ENCODE measurements around the gene GDF9. TPM values are rescaled to one million over a fixed set of nuclear protein-coding genes. Genes with fewer than 3 reads are reported as not detected.
A peak's percentile ranks its signal among the peaks of the same experiment; 100 is the strongest.
"Not testable (repeated sequence)": the region's sequence is repeated elsewhere in the genome, so short reads cannot be mapped to it uniquely, and the experiment has no call there.

Gene GDF9
- total RNA-seq, 2 donors from 2014 or later, result 1.9 to 2.8 TPM

GRCh38 chr5:132867046-132867451 lies 780 bp upstream of the GDF9 start:
- H3K9me3 Mint-ChIP-seq, result no peaks in the 10 kb centered on the region
- H3K27me3 Mint-ChIP-seq (ENCODE audit: low read depth), result no peaks in the 10 kb centered on the region
- H3K27ac Mint-ChIP-seq, result peak overlapping the region; percentile 94
- H3K36me3 Mint-ChIP-seq (ENCODE audit: insufficient read depth in 2 of 2), result peaks cover 5 to 7% of the 10 kb centered on the region in 2 donors
- ATAC-seq (replicated peaks in 1 of 2), result peak in 1 of 2 donors; percentile 27
- H3K4me1 Mint-ChIP-seq (ENCODE audit: low read depth), result peaks cover 22% of the 10 kb centered on the region
- no peak for DNase-seq
- peak overlapping the region; percentile 89 to 92 for H3K4me3 Mint-ChIP-seq

GRCh38 chr5:132865668-132866341 lies 464 bp downstream of the GDF9 start:
- peaks cover 5 to 7% of the 10 kb centered on the region in 2 donors for H3K36me3 Mint-ChIP-seq (ENCODE audit: insufficient read depth in 2 of 2)
- H3K4me3 Mint-ChIP-seq, result peak overlapping the region; percentile 89 to 92
- H3K27me3 Mint-ChIP-seq (ENCODE audit: low read depth), result no peaks in the 10 kb centered on the region
- ATAC-seq (replicated peaks in 1 of 2) (peak; percentile 36 to 43), DNase-seq (no peak)
- no peaks in the 10 kb centered on the region for H3K9me3 Mint-ChIP-seq
- peak overlapping the region; percentile 94 for H3K27ac Mint-ChIP-seq
- peaks cover 22% of the 10 kb centered on the region for H3K4me1 Mint-ChIP-seq (ENCODE audit: low read depth)

GRCh38 chr5:132860742-132861141 lies 5.5 kb downstream of the GDF9 start:
- Mint-ChIP-seq H3K27ac (no peak overlapping the region), H3K4me1 (ENCODE audit: low read depth) (no peaks in the 10 kb centered on the region), H3K9me3 (no peaks in the 10 kb centered on the region), H3K36me3 (ENCODE audit: insufficient read depth in 2 of 2) (no peaks in the 10 kb centered on the region), H3K4me3 (no peak overlapping the region), H3K27me3 (ENCODE audit: low read depth) (peaks cover 6% of the 10 kb centered on the region)
- DNase-seq (no peak), ATAC-seq (replicated peaks in 1 of 2) (no peak)

GRCh38 chr5:132859889-132860437 lies 6.3 kb downstream of the GDF9 start:
- Mint-ChIP-seq H3K9me3 (no peaks in the 10 kb centered on the region), H3K4me3 (no peak overlapping the region), H3K27me3 (ENCODE audit: low read depth) (peaks cover 12% of the 10 kb centered on the region), H3K36me3 (ENCODE audit: insufficient read depth in 2 of 2) (no peaks in the 10 kb centered on the region), H3K27ac (no peak overlapping the region), H3K4me1 (ENCODE audit: low read depth) (no peaks in the 10 kb centered on the region)
- DNase-seq (no peak), ATAC-seq (replicated peaks in 1 of 2) (peak in 1 of 2 donors; percentile 26)

DNA sequence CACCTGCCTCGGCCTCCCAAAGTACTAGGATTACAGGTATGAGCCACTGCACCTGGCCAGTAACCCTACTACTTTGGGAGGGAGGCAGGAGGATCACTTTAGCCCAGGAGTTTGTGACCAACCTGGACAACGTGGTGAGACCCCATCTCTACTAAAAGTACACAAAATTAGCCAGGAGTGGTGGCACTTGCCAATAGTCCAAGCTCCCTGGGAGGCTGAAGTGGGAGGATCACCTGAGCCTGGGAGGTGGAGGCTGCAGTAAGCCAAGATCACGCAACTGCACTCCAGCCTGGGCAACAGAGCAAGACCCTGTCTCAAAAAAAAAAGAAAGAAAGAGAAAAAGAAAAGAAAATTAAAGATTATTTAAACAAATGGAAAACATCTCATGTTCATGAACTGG lies 10.3 kb downstream of the GDF9 start:
- no peak overlapping the region for H3K4me3 Mint-ChIP-seq
- no peak overlapping the region for H3K27ac Mint-ChIP-seq
- H3K36me3 Mint-ChIP-seq (ENCODE audit: insufficient read depth in 2 of 2), result no peaks in the 10 kb centered on the region
- H3K4me1 Mint-ChIP-seq (ENCODE audit: low read depth), result no peaks in the 10 kb centered on the region
- no peaks in the 10 kb centered on the region for H3K9me3 Mint-ChIP-seq
- H3K27me3 Mint-ChIP-seq (ENCODE audit: low read depth), result peaks cover 12% of the 10 kb centered on the region
- DNase-seq (no peak), ATAC-seq (replicated peaks in 1 of 2) (no peak)

DNA sequence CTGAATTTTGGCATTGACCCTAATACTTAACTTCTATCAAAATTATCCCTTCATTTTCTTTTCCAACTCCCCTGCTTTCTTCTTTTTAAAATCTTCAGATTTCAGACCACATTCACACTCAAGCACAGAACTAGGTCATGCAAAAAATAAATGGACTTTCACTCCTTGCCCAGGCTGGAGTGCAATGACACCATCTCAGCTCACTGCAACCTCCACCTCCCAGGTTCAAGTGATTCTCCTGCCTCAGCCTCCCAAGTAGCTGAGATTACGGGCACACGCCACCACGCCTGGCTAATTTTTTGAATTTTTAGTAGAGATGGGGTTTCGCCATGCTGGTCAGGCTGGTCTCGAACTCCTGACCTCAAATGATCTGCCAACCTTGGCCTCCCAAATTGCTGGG lies 11.3 kb downstream of the GDF9 start:
- H3K9me3 Mint-ChIP-seq; H3K36me3 Mint-ChIP-seq (ENCODE audit: insufficient read depth in 2 of 2); DNase-seq; H3K27ac Mint-ChIP-seq; ATAC-seq (replicated peaks in 1 of 2); H3K4me1 Mint-ChIP-seq (ENCODE audit: low read depth); H3K4me3 Mint-ChIP-seq: not testable (repeated sequence)
- H3K27me3 Mint-ChIP-seq (ENCODE audit: low read depth), result peaks cover 13% of the 10 kb centered on the region

DNA sequence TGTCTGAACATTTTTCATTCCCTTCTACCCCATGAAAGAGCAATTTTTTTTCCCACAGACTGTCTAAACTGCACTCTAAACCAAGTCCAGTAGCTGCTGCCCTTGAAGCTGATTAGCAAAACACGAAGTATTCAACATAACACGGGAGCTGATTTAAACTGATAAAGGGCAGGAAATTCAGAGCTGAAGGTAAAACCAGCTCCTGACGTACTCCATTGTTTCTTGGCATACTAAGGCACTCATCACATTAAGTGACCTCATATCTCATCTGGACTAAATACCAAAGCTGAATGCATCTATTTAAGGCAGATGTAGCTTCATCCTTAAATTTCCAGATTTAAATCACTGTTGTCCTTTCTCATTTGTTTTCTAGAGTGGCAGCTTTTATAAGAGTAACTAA lies 12.0 kb downstream of the GDF9 start:
- H3K27ac Mint-ChIP-seq, result no peak overlapping the region
- no peaks in the 10 kb centered on the region for H3K9me3 Mint-ChIP-seq
- no peak overlapping the region for H3K4me3 Mint-ChIP-seq
- no peak for ATAC-seq (replicated peaks in 1 of 2)
- peaks cover 4% of the 10 kb centered on the region for H3K4me1 Mint-ChIP-seq (ENCODE audit: low read depth)
- peaks cover 17% of the 10 kb centered on the region for H3K27me3 Mint-ChIP-seq (ENCODE audit: low read depth)
- no peak for DNase-seq
- H3K36me3 Mint-ChIP-seq (ENCODE audit: insufficient read depth in 2 of 2), result no peaks in the 10 kb centered on the region

GRCh38 chr5:132853790-132854189 lies 12.5 kb downstream of the GDF9 start:
- no peak for ATAC-seq (replicated peaks in 1 of 2)
- DNase-seq, result no peak
- H3K4me1 Mint-ChIP-seq (ENCODE audit: low read depth), result peaks cover 4% of the 10 kb centered on the region
- H3K4me3 Mint-ChIP-seq, result no peak overlapping the region
- no peaks in the 10 kb centered on the region for H3K9me3 Mint-ChIP-seq
- H3K27me3 Mint-ChIP-seq (ENCODE audit: low read depth), result peaks cover 17% of the 10 kb centered on the region
- no peaks in the 10 kb centered on the region for H3K36me3 Mint-ChIP-seq (ENCODE audit: insufficient read depth in 2 of 2)
- H3K27ac Mint-ChIP-seq, result no peak overlapping the region

DNA sequence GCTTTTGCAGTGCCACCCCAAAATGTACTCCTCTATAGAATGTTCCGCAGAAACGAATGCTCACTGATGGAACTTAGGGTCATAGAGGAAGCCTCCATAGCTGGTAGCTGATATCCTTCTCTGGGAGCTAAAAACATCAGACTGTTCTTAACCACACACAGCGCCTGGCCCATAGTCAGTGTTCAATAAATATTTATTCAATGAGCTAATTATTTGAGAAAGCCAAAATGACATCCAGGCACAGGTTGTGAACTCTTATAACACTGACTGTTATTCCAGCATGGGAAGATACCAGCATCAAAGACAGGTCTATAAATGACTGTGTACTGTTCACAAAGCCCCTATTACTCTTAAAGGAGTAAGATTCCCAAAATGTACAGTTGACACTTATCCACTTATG lies 12.9 kb downstream of the GDF9 start:
- ATAC-seq (replicated peaks in 1 of 2) (no peak), DNase-seq (no peak)
- H3K36me3 Mint-ChIP-seq (ENCODE audit: insufficient read depth in 2 of 2), result no peaks in the 10 kb centered on the region
- peaks cover 4% of the 10 kb centered on the region for H3K4me1 Mint-ChIP-seq (ENCODE audit: low read depth)
- no peaks in the 10 kb centered on the region for H3K9me3 Mint-ChIP-seq
- H3K27ac Mint-ChIP-seq, result no peak overlapping the region
- H3K4me3 Mint-ChIP-seq, result no peak overlapping the region
- H3K27me3 Mint-ChIP-seq (ENCODE audit: low read depth), result peaks cover 17% of the 10 kb centered on the region

GRCh38 chr5:132850066-132850465 lies 16.2 kb downstream of the GDF9 start:
- Mint-ChIP-seq H3K27ac (no peak overlapping the region), H3K4me3 (no peak overlapping the region), H3K36me3 (ENCODE audit: insufficient read depth in 2 of 2) (no peaks in the 10 kb centered on the region), H3K9me3 (no peaks in the 10 kb centered on the region), H3K27me3 (ENCODE audit: low read depth) (peaks cover 6% of the 10 kb centered on the region), H3K4me1 (ENCODE audit: low read depth) (peaks cover 4% of the 10 kb centered on the region)
- DNase-seq (no peak), ATAC-seq (replicated peaks in 1 of 2) (no peak)

GRCh38 chr5:132849347-132849746 lies 16.9 kb downstream of the GDF9 start:
- DNase-seq (no peak), ATAC-seq (replicated peaks in 1 of 2) (no peak)
- Mint-ChIP-seq H3K36me3 (ENCODE audit: insufficient read depth in 2 of 2) (no peaks in the 10 kb centered on the region), H3K9me3 (no peaks in the 10 kb centered on the region), H3K27me3 (ENCODE audit: low read depth) (peaks cover 6% of the 10 kb centered on the region), H3K4me1 (ENCODE audit: low read depth) (peaks cover 4% of the 10 kb centered on the region), H3K27ac (no peak overlapping the region), H3K4me3 (no peak overlapping the region)

GRCh38 chr5:132848270-132848669 lies 18.0 kb downstream of the GDF9 start:
- Mint-ChIP-seq H3K4me3 (no peak overlapping the region), H3K27ac (no peak overlapping the region), H3K4me1 (ENCODE audit: low read depth) (peaks cover 4% of the 10 kb centered on the region), H3K27me3 (ENCODE audit: low read depth) (peaks cover 6% of the 10 kb centered on the region), H3K9me3 (no peaks in the 10 kb centered on the region), H3K36me3 (ENCODE audit: insufficient read depth in 2 of 2) (no peaks in the 10 kb centered on the region)
- no peak for ATAC-seq (replicated peaks in 1 of 2)
- DNase-seq, result no peak

- no peak overlapping the region for H3K4me3 Mint-ChIP-seq
- peak; percentile 37 to 56 for ATAC-seq (replicated peaks in 1 of 2)
- no peaks in the 10 kb centered on the region for H3K9me3 Mint-ChIP-seq
- no peak for DNase-seq
- H3K36me3 Mint-ChIP-seq (ENCODE audit: insufficient read depth in 2 of 2), result no peaks in the 10 kb centered on the region
- H3K4me1 Mint-ChIP-seq (ENCODE audit: low read depth), result peaks cover 4% of the 10 kb centered on the region
- no peak overlapping the region for H3K27ac Mint-ChIP-seq
- no peaks in the 10 kb centered on the region for H3K27me3 Mint-ChIP-seq (ENCODE audit: low read depth)
These were observed 25.0 kb downstream of the GDF9 start for GRCh38 chr5:132841305-132841704.

DNA sequence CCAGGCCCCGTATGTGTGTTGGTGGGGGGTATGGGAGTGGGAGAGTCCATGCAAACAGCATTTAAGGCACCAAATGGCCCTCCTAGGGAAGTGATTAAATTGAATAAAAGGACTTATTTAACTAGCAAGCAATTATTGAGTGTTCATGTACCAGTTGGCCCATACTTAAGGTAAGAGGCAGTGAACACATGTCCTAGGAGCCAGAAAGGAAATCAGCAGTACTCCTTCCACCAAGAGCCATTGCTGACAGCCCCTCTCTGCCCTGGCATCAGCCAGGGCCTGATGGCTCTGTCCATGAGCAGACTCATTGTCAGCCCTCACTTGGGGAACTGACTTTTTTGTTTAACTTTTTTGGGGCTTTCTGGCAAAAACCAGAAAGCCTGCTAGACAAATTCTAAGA lies 25.4 kb downstream of the GDF9 start:
- H3K4me1 Mint-ChIP-seq (ENCODE audit: low read depth), result peaks cover 4% of the 10 kb centered on the region
- no peaks in the 10 kb centered on the region for H3K9me3 Mint-ChIP-seq
- no peak for ATAC-seq (replicated peaks in 1 of 2)
- no peak overlapping the region for H3K27ac Mint-ChIP-seq
- no peak overlapping the region for H3K4me3 Mint-ChIP-seq
- H3K27me3 Mint-ChIP-seq (ENCODE audit: low read depth), result no peaks in the 10 kb centered on the region
- no peak for DNase-seq
- no peaks in the 10 kb centered on the region for H3K36me3 Mint-ChIP-seq (ENCODE audit: insufficient read depth in 2 of 2)

Data from activated T-cell treated with anti-CD3 and anti-CD28 coated beads, Interleukin-2, amount 50 U/mL, for 72 hours (primary cell).